Ovary (tissue), 3 donors: ENCODE measurements around the gene PGBD1.

Experiments
- POLR2A ChIP-seq: fragments of 450-650 bp; IDR thresholded peaks from one replicate; pipeline ENCODE4 v1.6.1; 2017; ENCODE audit warnings: antibody characterized with exemption, mild to moderate bottlenecking, moderate library complexity
- TF ChIP-seq, protein P1 (sequence below), 3 donors: fragments of 450-650 bp in 2 of 3; fragments of 200-600 bp in 1 of 3; IDR thresholded peaks; one replicate each; pipeline versions ENCODE4 v1.5.1 to v1.8.0; 2016 to 2022; ENCODE audit warnings: antibody characterized with exemption in 3 of 3, mild to moderate bottlenecking in 1 of 3
- donor health status: DM: no; HTN: no; CAD: no.

DNA sequence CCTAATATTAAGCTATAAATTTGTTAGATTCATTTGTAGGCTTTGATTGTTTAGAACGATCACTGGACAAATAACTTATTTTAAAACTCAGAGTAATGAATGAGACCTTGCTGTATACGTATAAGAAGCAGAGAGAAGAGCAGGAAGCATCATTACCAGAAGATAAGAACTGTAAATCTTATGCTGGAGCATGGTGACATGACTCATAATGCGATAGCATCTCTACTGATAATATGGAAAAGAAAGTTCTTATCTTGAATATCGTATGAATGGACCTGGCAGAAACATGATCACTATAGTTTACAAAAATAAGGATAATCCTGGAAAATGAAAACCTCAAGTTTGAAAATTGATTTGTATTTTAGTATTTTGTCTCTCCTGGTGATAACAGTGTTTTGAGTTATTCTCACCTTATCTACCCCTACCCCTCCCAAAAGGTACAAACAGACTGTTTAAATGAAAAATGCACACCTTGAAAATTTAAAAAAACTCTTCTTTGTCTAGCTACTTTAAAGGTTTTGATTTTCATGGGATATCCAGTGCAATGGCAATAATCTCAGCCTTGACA lies 16.5 kb upstream of the PGBD1 start:
- TF ChIP-seq, protein P1, sequence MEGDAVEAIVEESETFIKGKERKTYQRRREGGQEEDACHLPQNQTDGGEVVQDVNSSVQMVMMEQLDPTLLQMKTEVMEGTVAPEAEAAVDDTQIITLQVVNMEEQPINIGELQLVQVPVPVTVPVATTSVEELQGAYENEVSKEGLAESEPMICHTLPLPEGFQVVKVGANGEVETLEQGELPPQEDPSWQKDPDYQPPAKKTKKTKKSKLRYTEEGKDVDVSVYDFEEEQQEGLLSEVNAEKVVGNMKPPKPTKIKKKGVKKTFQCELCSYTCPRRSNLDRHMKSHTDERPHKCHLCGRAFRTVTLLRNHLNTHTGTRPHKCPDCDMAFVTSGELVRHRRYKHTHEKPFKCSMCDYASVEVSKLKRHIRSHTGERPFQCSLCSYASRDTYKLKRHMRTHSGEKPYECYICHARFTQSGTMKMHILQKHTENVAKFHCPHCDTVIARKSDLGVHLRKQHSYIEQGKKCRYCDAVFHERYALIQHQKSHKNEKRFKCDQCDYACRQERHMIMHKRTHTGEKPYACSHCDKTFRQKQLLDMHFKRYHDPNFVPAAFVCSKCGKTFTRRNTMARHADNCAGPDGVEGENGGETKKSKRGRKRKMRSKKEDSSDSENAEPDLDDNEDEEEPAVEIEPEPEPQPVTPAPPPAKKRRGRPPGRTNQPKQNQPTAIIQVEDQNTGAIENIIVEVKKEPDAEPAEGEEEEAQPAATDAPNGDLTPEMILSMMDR (IDR thresholded peaks at IDR 0.05), result no peak
- no peak for TF ChIP-seq POLR2A
